Measurements from ENCODE around the gene HOOK2. TPM values are rescaled to one million over a fixed set of nuclear protein-coding genes. Genes with fewer than 3 reads are reported as not detected.

HOOK2 gene
- total and polyA plus RNA-seq, 10 donors = 7.1 to 27.4 (median 23.4) TPM

DNA sequence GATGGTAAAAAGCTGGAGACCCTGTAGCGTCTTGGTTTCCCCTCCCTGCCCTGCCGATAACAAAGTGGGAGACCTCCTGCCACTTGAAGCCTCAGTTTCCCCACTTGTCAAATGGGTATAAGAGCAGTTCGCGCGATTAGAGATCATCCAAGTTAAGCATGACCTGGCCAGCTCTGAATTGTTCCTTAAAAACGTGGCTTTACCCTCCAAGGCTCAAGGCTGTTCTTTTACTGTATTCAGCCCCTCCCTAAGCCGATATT, 52.0 kb downstream of the HOOK2 start:
- intact Hi-C loops (cut with DNase I; ENCODE audit: low total_unique reads) = no loop called here
- Histone ChIP-seq H3K9me3 (no peaks in the 10 kb centered on the region), H3K27ac (peak overlapping the region; percentile 62 to 94 (median 90)), H3K4me1 (peaks cover 22 to 57% (median 47%) of the 10 kb centered on the region in 6 donors), H3K36me3 (peaks cover 0 to 26% (median 14%) of the 10 kb centered on the region in 6 donors), H3K27me3 (replicated peaks in 1 of 7) (no peaks in the 10 kb centered on the region), H3K4me3 (peak overlapping the region; percentile 48 to 91 (median 70))
- no peak for TF ChIP-seq POLR2A (IDR thresholded peaks at IDR 0.05)
- no peak for TF ChIP-seq POLR2AphosphoS5 (IDR thresholded peaks at IDR 0.05)
- TF ChIP-seq, protein P1, sequence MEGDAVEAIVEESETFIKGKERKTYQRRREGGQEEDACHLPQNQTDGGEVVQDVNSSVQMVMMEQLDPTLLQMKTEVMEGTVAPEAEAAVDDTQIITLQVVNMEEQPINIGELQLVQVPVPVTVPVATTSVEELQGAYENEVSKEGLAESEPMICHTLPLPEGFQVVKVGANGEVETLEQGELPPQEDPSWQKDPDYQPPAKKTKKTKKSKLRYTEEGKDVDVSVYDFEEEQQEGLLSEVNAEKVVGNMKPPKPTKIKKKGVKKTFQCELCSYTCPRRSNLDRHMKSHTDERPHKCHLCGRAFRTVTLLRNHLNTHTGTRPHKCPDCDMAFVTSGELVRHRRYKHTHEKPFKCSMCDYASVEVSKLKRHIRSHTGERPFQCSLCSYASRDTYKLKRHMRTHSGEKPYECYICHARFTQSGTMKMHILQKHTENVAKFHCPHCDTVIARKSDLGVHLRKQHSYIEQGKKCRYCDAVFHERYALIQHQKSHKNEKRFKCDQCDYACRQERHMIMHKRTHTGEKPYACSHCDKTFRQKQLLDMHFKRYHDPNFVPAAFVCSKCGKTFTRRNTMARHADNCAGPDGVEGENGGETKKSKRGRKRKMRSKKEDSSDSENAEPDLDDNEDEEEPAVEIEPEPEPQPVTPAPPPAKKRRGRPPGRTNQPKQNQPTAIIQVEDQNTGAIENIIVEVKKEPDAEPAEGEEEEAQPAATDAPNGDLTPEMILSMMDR (IDR thresholded peaks at IDR 0.05 in 8 of 11, conservative IDR thresholded peaks at IDR 0.05 in 3 of 11) = no peak
- 0 to 1% (median 1%) methylated on average over 7 of the region's 7 CpGs for WGBS, 5 donors
- DNase-seq = no peak

DNA sequence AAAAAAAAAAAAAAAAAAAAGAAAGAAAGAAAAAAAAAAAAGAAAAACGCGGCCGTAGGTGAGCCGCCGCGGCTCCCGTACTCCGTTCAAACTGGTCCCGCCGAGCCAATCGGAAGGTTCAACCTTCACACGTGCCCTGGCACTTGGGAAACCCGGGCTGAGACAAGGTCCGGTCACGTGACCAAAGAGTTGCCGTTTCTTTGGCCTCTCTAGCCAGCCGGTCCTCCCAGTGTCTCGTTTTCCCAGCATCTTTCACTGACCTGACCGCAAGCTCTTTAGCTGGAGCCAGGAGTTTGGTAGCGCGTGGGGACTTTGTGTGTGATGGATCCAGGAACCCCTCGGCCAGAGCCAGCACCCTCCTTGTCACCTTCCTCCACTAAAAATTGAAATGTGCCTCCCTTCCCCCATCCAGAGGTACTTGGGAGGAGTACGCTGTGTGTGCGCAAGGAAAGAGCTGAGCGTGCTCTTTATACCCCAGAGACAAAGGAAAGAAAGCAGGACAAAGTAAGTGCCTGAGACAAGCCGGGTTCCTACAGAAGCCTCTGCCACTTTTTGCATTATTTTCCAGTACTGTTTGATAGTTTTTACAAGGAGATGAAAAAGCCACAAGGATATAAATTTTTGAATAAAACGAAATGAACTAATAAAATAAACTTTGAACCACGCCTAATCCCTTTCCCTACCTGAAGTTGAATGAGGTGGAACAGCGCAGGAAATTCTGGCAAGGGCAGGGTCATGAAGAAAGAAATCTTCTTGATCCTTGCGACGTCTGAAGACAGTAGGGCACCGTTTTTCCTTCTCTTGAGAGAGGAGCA, 52.6 kb downstream of the HOOK2 start:
- H3K27ac ChIP-seq = peak overlapping the region; percentile 80 to 94 (median 90)
- DNase-seq = peak; percentile 98
- no peaks in the 10 kb centered on the region for H3K9me3 ChIP-seq
- peaks cover 0 to 26% (median 16%) of the 10 kb centered on the region in 6 donors for H3K36me3 ChIP-seq
- no peaks in the 10 kb centered on the region for H3K27me3 ChIP-seq (replicated peaks in 1 of 7)
- 0 to 1% (median 1%) methylated on average over 30 to 32 of the region's 32 CpGs for WGBS, 5 donors
- peaks cover 22 to 60% (median 47%) of the 10 kb centered on the region in 6 donors for H3K4me1 ChIP-seq
- peak overlapping the region; percentile 48 to 91 (median 70) for H3K4me3 ChIP-seq
- intact Hi-C loops (cut with DNase I; ENCODE audit: low total_unique reads) = no loop called here
- TF ChIP-seq POLR2AphosphoS5 (IDR thresholded peaks at IDR 0.05) (peak; percentile 80 to 88 (median 81)), POLR2A (IDR thresholded peaks at IDR 0.05) (peak in 1 of 3 donors; percentile 66)
- TF ChIP-seq, protein P1 (IDR thresholded peaks at IDR 0.05 in 8 of 11, conservative IDR thresholded peaks at IDR 0.05 in 3 of 11) = no peak

DNA sequence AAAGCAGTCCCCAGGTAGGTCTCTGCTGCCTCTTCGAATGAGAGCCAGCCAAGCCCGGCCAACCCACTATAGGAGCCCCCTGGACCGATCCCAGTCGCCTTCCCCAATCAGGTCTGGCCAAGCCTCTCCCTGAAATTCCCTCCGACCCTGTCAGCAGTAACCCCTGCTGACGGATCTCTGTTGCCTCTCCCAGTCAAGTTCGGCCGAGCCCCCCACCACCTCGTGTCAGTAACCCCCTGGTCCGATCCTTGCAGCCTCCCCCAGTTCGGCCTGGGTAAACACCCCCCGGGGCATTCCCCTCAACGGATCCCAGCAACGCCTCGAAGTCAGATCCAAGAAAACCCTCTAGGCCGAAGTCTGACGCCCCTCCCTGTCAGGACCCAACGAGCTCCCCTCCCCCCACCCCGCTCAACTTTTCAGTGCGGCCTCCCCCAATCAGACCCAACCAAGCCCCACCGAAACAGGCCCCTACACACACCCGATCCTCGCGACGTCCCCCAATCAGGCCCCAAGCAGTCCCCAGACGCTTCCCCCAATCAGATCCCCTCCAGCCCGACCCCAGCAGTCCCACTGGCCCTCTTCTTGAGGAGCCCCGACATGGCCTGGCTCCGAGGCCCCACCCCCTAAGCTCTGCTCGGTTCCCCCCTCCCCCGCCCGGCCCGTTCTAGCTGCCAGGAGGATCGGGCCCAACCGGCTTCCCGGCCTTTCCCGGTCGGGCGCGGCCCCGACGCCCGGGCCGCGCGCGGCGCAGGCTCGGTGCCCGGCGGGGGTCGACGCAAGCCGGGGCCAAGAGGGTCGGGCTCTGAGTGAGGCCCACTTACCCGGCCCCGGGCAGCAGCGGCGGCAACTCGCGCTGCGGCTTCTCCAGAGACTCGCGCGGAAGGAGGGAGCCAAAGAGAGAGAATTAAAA, 53.4 kb downstream of the HOOK2 start:
- Histone ChIP-seq H3K36me3 (peaks cover 0 to 29% (median 18%) of the 10 kb centered on the region in 6 donors), H3K27me3 (replicated peaks in 1 of 7) (no peaks in the 10 kb centered on the region), H3K4me1 (peaks cover 22 to 67% (median 47%) of the 10 kb centered on the region in 6 donors), H3K9me3 (no peaks in the 10 kb centered on the region), H3K27ac (peak overlapping the region; percentile 80 to 94 (median 90)), H3K4me3 (peak overlapping the region; percentile 48 to 91 (median 70))
- no peak for TF ChIP-seq POLR2A (IDR thresholded peaks at IDR 0.05)
- TF ChIP-seq, protein P1 (IDR thresholded peaks at IDR 0.05 in 8 of 11, conservative IDR thresholded peaks at IDR 0.05 in 3 of 11) = no peak
- no peak for TF ChIP-seq POLR2AphosphoS5 (IDR thresholded peaks at IDR 0.05)
- 1 to 3% (median 1%) methylated on average over 26 to 65 of the region's 65 CpGs for WGBS, 5 donors
- intact Hi-C loops (cut with DNase I; ENCODE audit: low total_unique reads) = no loop called here
- DNase-seq = peak; percentile 90

Data from spleen (tissue), 11 donors.